HG02678 (cell line): ENCODE data around the gene CIRBP.

Experiments used
- ATAC-seq: cut with Tn5 transposase; IDR thresholded peaks from one replicate; pipeline ENCODE4 v1.9.1; 2021; ENCODE audit warnings: mild to moderate bottlenecking, moderate library complexity; ENCODE audit not compliant: unreplicated experiment

CIRBP gene

DNA sequence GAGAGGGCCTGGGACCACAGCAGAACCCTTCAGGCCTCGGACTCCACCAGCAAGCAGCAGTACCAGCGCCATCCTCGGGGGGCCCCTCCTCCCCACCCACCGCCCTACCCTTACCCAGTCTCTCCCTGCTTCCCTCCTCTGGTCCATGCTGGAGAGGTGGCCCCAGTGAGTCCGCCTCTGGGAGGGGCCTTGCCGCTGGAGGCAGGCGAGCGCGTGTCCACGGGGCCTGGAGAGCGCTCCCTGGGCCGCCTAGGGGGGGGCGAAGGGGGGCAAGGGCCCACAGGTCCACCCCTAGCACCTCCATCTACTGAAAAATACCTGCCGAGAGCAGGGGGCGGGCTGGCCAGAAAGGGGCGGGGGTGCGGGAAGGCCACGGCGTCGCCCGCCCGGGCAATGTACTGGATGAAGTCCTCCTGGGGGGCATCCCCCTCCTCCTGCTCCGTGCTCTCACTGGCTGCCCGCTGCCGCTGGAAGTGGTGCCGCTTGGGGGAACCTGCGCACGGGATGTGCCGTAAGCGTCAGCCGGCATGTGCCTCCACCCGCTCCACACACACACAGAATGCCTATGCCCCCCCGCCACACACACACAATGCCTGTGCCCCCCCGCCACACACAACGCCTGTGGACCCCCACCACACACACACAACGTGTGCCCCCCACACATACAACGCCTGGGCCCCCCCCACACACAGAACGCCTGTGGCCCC lies 38.2 kb upstream of the CIRBP start:
- no peak for ATAC-seq

DNA sequence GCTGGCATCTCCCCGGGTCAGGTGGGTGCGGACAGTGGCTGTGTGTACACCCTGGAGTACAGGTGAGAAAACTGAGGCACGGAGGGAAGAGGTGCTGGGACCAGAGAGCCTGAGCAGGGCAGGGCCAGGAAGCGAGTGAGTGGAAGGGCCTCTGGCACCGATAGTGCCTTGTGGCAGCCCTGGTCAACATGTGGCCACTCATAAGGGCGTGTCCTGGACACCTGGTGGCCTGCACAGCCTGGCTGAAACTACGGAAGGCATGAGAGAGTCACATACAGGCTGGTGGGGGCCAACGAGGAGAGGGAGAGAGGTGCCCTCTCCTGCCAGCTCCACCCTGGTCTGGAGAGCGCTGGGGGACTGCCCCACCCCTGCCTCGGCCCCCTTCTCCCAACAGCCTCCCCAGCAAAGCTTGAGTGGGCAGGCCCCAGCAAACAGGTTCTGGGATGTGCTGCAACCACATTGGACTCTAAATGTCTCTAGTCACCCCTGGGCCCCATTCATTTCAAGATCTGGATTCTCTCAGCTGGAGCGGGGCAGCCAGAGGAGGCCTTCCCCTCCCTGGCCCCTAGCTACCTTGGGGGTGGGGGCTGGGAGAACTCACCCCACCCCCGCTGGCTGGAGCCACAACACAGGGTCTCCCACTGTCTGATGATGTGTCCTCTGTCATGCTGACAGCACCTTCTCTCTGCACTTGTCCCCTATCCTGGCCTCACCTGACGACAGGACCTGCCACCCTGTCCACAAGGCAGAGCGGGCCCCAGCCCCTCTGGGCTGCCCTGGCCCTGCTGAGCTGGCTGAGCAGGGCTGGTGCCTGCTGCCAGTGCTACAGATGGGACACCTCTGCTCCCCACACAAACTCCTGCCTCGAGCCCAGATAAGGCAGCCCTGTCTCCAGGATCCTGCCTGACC lies 37.1 kb upstream of the CIRBP start:
- ATAC-seq: no peak

DNA sequence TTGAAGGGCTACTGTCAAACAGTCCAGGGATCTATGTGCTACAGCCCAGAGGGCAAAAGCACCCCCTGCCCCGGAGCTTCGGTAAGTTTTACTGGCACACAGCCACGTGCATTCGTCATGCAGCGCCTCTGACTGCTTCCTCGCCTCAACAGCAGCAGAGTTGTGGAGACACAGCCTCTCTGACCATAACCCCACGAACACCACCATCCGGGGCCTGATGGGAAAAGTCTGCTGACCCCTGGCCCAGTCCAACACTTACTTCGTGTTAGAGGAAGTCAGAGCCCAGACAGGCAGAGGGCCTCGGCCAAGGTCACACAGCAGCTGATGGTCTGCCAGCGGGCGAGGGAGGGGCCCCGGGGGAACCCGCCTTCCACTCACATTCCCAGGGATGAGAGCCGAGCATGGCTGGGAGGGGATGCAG lies 36.5 kb upstream of the CIRBP start:
- ATAC-seq: no peak

DNA sequence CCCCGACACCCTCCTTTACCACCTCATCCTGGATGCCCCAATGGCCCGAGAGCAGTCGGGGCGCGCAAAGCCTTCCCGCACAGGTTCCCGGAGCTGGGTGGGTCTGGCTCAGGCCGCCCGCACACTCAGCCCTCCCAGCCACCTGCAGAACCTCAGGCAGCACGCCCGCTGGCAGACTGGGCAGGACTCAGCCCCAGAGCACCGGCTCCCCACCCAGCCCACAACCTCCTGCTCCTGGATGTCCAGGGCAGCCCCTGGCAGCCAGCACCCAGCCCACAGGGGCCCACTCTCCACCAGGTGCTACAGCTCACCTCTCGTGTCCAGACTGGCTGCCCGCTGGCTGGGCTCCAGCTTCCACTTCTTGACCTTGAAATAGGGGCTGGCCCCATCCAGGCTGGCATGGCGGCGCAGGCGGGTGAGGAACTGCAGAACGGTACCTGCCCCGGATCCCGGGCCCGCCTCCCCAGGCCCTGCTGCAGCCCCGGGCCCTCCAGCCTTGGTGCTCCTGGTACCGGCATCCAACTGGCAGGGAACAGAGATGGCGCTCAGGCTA lies 35.9 kb upstream of the CIRBP start:
- ATAC-seq: no peak

DNA sequence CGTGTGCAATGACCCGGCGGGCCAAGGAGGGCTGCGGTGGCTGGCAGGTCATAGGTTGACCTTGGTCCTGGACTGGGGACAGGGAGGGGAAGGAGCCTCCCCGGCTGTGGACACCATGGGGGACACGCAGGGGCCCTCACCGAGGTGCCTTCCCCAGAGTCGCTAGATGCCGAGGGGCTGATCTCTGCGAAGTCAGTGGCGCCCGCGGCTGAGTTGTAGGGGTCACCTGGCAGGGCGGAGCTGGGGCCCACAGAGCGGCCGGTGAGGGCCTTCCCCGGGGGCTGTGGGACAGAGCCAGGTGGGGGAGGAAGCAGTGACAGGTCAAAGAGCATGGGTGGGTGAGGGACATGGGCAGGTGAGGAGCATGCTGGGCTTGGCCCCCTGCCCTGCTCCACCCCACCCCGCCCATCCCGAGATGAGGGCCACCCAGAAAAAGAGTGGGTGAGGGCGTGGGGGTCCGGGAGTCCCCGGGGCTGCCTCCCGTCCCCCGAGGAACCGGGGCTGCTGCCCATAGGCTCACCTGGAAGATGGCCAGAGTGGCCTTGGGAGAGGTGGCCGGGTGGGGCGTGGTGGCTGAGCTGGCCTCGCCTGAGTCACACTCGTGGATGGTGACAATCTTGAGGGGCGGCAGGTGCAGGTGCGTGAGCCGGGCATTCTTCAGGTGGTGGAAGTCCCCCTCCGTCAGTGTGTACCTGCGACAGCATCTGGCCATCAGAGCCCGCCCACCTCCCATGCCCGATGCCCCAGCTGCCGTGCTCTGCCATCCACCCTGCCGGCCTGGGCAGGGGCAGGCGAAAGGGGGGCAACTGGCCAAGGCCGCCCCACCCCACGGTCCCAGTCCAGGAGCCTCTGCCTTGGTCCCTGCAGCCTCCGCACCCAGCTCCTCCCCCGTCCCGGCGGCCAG lies 34.8 kb upstream of the CIRBP start:
- ATAC-seq: no peak

DNA sequence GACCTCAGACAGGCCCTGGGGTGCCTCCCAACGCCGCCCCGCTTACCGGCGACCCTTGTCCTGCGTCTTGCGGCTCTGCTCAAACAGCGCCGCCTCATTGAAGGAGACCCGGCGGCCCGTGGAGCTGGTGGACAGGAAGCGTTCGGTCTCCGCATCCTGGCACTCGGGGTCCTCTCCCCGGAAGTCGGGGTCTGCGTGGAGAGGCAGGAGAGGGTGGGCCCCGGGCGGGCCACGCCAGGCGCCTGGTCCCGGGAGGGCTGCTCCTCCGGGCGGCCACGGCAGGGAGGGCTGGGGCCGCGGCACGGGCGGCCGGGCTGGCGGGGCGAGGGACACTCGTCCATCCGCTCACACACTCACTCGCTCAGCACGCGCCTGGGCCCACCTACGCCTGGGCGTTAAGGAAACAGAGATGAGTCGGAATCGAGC lies 34.2 kb upstream of the CIRBP start:
- ATAC-seq: no peak

DNA sequence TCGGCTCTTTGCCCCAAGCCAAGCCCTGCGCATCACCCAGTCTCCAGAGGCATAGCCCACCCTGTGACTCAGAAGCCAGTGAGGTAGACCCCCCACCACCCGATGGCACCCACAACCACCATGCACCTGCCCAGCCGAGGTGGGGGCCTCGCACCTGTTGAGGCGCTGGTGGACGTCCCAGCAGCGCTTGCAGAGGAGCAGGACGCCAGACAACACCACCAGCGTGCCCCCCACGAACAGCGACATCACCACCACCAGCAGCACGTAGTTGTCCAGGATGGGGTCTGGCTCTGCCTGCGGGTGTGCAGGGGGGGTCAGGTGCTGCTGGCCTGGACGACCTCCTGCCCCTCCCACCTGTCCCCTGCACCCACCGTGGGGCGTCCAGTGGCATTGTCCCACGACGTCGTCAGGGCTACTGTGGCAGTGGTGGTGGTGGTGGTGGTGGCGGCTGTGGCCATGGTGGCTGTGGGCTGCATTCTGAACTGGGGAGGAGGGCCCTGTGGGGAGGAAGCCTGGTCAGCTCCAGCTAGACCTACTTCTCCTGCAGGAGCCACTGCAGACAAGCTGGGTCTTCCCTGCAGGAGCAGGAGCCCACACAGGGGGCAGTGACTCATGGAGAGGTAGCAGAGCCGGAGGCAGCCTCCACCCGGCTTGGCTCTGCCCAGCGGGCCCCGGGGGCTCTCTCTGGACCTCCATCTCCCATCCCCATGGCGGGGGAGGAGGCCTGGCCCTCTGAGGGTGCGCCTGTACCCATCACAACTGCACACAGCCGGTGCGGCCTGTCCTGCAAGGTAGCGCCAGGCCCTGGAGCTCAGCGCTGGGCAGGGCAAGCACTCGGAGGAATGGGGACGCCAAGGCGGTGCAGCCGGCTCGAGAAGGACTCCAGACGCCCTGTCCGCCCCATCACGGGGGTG lies 33.2 kb upstream of the CIRBP start:
- ATAC-seq: no peak

DNA sequence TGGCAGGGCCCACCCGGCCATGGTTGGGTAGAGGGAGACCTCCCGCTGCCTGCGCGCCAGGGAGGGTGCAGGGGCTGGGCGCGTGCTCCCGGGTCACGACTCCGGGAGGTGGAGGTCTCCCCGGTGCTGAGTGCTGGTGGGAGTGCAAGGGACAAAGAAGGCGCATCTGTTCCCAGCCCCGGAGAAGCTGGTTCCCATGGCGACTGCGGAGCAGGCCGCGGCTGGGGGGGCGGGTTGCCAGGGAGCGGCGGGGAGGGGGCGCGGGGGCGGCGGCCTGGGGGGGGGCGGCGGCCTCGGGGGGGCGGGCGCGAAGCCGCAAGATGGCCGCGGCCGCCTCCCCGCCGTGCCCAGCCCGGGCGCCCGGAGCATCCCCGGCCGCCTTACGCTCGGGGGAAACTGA lies 32.6 kb upstream of the CIRBP start:
- ATAC-seq: no peak

DNA sequence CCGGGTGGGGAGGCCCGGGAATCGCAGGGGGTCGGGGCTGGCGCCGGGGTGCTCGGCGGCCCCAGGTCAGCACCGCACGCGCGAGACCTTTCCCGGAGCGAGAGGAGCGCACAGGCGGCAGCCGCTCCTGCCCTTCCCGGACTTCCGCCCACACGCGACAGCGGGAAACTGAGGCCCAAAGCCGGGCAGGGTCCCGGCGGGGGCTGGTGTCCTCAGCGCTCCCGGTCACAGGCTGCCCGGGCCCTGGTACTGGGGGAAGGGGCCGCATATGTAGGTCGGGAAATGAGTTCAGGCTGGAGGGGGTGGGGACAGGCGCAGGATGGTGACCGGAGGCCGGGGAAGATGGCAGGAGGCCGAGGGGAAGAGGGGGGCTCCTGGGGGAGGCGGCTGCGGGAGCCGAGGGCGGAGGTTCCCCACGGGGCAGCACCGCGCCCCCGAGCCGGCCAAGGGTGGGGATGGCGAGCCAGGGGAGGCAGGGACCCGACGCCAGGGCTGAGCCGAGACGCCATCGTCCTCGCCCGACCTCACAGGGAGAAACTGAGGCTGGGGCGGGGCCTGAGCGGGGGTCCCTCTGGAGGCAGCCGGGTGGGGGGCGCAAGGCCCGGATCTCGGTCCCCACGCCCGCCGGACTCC lies 32.0 kb upstream of the CIRBP start:
- no peak for ATAC-seq

DNA sequence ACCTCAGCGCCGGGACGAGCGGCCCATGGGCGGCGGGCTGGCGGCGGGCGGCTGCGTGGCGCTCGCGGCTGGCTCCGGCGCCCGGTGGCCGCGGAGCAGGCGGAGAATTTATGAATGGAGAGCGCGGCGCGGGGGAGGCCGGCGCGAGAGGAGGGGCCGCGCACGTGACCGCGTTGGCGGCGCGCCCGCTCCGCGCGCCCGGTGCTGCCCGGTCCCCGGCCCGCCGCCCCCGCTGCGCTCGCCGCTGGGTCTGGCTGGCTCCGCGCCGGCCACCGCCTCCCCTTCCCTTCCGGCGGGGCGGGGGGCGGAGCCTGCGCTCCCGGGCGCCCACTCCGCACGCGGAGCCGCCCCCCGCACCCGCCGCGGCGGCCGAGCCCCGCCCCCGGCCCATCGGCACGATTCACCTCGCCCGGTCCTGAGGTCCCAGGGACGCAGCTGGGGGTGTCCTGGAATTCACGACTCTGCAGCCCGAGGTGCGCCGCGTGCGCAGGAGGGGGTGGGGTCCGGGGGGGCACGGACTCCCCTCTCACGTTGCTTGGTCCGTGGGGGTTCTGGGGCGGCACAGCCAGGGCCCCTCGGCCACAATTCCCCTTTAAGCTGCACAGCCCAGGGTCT lies 31.3 kb upstream of the CIRBP start, which contains the start of gene CBARP:
CBARP (minus strand) TSS at position 252 of the 615 bp plus-strand sequence. CDS start 1,905 bp downstream, outside the sequence.
- no peak for ATAC-seq

DNA sequence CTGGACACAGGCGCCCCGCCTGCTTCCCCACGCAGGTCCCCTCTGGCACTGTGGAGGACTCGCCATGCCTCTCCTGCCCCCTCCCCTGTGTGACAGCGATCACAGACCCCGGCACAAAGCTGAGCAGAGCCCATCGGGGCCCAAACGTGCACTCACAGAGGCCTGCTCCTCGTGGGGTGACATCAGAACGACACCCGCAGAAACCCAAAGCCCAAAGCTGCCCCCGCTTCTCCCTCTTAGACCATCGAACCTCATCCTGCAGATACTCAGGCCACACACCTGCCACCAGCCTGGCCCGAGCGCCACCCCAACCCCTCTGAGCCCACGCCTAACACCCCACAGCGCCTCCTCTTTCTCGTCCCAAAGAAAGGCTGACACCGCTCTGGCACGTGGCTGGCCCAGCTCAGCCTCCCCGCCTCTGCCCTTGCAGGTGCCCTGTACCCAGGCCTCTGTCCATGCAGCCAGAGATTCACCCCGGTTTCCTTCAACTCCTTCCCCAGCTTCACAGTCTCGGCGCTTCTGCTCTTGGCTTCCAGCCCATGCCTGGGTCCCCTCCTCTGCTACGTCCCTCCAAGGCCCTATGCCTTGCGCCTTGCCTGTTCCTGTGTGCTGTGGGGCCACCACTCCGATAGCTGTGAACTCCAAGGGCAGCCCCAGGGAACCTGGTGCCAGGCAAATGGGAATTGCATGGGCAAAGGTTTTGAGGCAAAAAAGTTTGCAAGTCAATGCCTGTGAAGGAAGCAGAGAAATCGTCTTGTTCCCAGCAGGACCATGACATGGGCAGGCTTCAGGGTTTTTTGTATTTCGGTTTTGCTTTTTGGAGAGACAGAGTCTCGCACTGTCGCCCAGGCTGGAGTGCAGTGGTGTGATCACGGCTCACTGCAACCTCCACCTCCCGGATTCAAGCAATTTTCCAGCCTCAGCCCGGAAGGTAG lies 30.5 kb upstream of the CIRBP start:
- ATAC-seq: no peak

DNA sequence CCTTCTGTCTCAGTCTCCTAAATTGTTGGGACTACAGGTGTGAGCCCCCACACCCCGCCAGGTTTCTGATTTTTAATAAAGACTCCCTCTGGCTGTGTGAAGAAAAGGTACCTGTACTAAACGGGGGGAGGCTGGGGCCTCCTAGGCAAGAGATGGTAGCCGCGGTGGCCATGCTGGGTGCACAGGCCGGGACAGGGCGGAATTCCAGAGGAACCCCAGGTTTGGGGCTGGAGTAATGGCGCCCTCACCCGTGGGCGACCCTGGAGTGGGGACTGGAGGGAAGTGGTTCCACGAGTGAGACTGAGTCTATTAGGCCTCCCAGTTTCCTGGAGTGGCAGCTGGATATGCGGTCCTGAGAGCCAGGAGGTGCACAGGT lies 29.7 kb upstream of the CIRBP start:
- ATAC-seq: no peak

DNA sequence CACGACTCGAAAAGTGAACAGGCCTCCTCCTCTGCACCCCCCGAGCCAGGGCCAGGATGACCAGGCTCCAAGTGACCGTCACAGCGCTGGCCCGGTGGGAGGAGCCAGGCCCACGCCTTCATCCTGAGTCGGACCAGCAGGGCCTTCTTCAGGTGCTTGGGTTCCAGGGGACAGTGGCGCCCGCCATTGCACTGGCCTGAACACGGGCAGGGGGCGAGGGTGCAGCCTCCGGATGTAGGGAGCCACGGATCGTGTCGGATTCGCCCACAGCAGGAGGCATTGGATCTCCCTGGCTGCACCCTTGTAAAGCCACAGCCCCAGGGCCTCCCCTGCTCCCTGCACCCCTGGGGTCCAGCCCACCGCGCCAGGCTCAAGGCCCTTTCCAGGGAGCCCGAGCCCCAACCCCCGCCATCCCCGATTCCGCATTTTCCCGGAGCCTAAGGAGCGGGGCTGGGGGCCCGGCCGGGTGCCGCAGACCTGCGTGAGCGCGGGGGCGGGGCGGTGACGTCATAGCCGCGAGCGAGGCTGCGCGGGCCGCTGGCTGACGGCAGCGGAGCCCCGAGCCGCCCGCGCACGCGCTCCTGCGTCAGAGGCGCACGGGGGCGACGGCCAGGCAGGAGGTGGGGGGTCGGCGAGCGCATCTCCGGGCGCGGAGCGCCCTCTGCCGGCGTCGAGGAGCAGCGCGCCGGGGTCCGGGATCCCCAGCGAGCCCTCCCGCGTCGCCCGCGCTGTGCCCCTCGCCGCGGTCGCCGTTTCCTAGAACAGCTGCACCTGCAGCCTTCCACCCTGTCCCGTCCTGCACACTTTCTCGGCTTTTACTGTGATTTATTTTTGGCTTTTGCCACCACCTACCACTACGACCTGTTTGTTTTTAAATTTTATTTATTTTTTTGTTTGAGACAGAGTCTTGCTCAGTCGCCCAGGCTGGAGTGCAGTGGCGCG lies 29.1 kb upstream of the CIRBP start:
- peak; percentile 39 for ATAC-seq

DNA sequence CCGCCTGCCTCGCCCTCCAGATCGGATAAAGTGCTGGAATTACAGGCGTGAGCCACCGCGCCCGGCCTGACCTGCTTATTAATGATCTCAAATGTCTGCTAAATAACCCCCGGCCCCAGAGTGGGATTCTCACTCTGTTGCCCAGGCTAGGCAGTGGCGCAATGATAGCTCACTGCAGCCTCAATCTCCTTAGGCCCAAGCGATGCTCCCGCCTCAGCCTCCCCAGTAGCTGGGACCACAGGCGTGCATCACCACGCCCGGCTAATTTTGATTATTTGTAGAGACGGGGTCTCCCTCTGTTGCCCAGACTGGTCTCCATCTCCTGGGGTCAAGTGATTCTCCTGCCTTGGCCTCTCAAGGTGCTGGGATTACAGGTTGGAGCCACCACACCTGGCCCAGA lies 28.2 kb upstream of the CIRBP start:
- ATAC-seq: no peak

DNA sequence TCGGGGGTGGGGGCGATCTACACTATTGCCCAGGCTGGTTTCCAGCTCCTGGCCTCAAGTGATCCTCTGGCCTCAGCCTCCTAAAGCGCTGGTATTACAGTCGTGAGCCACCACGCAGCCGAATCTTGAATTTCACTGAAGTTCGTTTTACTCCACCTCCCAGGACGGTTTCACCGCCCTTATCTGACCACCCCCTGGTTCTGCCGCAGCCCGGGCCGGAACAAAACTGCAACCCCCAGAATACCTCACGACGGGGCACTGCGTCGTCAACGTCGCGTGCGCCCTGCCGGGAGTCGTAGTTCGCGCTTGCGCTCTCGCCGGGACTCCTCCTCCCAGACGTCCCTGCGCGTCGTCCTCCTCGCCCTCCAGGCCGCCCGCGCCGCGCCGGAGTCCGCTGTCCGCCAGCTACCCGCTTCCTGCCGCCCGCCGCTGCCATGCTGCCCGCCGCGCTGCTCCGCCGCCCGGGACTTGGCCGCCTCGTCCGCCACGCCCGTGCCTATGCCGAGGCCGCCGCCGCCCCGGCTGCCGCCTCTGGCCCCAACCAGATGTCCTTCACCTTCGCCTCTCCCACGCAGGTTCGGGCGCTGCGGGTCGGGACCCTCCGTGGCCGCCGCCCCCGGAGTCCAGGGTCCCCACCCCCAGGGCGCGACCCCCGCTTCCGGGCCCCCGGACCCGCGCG lies 27.6 kb upstream of the CIRBP start, which contains the start of gene ATP5F1D:
ATP5F1D (plus strand) TSS at position 335 of the 679 bp plus-strand sequence; CDS start at position 435, 100 bp downstream.
- ATAC-seq: peak; percentile 61
